Neural cell (in vitro differentiated cells): ENCODE measurements around the gene SLF2. TPM values are rescaled to one million over a fixed set of nuclear protein-coding genes. Genes with fewer than 3 reads are reported as not detected.
"Not testable (repeated sequence)": the region's sequence is repeated elsewhere in the genome, so short reads cannot be mapped to it uniquely, and the experiment has no call there.

ENCODE experiments used
- H2AFZ ChIP-seq: fragments of 200-600, 300-800 bp; sonication (generic), shearing (Covaris generic); 2 replicates; pipeline ENCODE4 v1.6.0; 2014; ENCODE audit warnings: low read depth, mild to moderate bottlenecking, antibody characterized with exemption, low read length, moderate library complexity
- H3F3A ChIP-seq: fragments of 200-600 bp; shearing (Covaris generic); 2 replicates; pipeline ENCODE4 v1.6.1; 2016; ENCODE audit warnings: mild to moderate bottlenecking, moderate library complexity, mixed read lengths, antibody characterized with exemption, low read length; ENCODE audit not compliant: insufficient read depth, poor library complexity, severe bottlenecking
- H3K27ac ChIP-seq: fragments of 200-600, 300-800 bp; sonication (generic), shearing (Covaris generic); 2 replicates; pipeline ENCODE4 v1.5.1; 2014; ENCODE audit warnings: mild to moderate bottlenecking, low read length, moderate library complexity
- H3K27me3 ChIP-seq: fragments of 300-800, 200-600 bp; sonication (generic), shearing (Covaris generic); 2 replicates; pipeline ENCODE4 v1.6.0; 2014; ENCODE audit warnings: mild to moderate bottlenecking, low read depth, low read length, moderate library complexity; ENCODE audit not compliant: insufficient read depth
- H3K36me3 ChIP-seq: fragments of 300-800, 200-600 bp; sonication (generic), shearing (Covaris generic); 2 replicates; pipeline ENCODE4 v1.5.1; 2014; ENCODE audit warnings: mild to moderate bottlenecking, antibody characterized with exemption, low read length, moderate library complexity; ENCODE audit not compliant: insufficient read depth
- H3K4me2 ChIP-seq: fragments of 300-800, 200-600 bp; sonication (generic), shearing (Covaris generic); 2 replicates; pipeline ENCODE4 v1.6.0; 2014; ENCODE audit warnings: mild to moderate bottlenecking, low read length
- H3K4me3 ChIP-seq: fragments of 300-800, 200-600 bp; sonication (generic), shearing (Covaris generic); 2 replicates; pipeline ENCODE4 v1.5.1; 2014; ENCODE audit warnings: mild to moderate bottlenecking, low read length, moderate library complexity
- H3K79me2 ChIP-seq: fragments of 200-600 bp; shearing (Covaris generic); replicated peaks from 2 replicates; pipeline ENCODE4 v1.6.0; 2014; ENCODE audit warnings: mild to moderate bottlenecking, low read length, moderate library complexity; ENCODE audit not compliant: insufficient read depth
- H3K9ac ChIP-seq: fragments of 300-800, 200-600 bp; sonication (generic), shearing (Covaris generic); 2 replicates; pipeline ENCODE4 v1.6.1; 2016; ENCODE audit warnings: mild to moderate bottlenecking, low read length, mixed read lengths
- H3K9me2 ChIP-seq: fragments of 200-600 bp; shearing (Covaris generic); 2 replicates; pipeline ENCODE4 v1.6.1; 2016; ENCODE audit warnings: mild to moderate bottlenecking, low read length, mixed read lengths; ENCODE audit not compliant: insufficient read depth
- H3K9me3 ChIP-seq: fragments of 200-600, 300-800 bp; sonication (generic), shearing (Covaris generic); 2 replicates; pipeline ENCODE4 v1.6.1; 2016; ENCODE audit warnings: mild to moderate bottlenecking, mixed run types, low read length, moderate library complexity, mixed read lengths
- H4K20me1 ChIP-seq: fragments of 200-600 bp; shearing (Covaris generic); 2 replicates; pipeline ENCODE4 v1.6.1; 2016; ENCODE audit warnings: mild to moderate bottlenecking, mixed run types; ENCODE audit not compliant: insufficient read depth
- EP300 ChIP-seq: fragments of 450-650 bp; conservative IDR thresholded peaks from 2 replicates; pipeline ENCODE4 v1.6.1; 2014; ENCODE audit warnings: antibody characterized with exemption, mild to moderate bottlenecking, moderate library complexity; ENCODE audit not compliant: poor library complexity, severe bottlenecking
- EZH2 ChIP-seq: fragments of 200-600, 300-800 bp; shearing (Covaris generic), sonication (generic); IDR thresholded peaks from 2 replicates; pipeline ENCODE4 v1.6.1; 2014; ENCODE audit warnings: antibody characterized with exemption, low read length, borderline replicate concordance, mild to moderate bottlenecking; ENCODE audit not compliant: insufficient read depth, poor library complexity, severe bottlenecking
- MXI1 ChIP-seq: fragments of 450-650 bp; conservative IDR thresholded peaks from 2 replicates; pipeline ENCODE4 v1.6.1; 2014; ENCODE audit warnings: antibody characterized with exemption, mild to moderate bottlenecking; ENCODE audit not compliant: poor library complexity, severe bottlenecking
- POLR2AphosphoS5 ChIP-seq: IDR thresholded peaks from 2 replicates; pipeline ENCODE4 v1.6.1; 2012
- RAD21 ChIP-seq: fragments of 450-650 bp; conservative IDR thresholded peaks from 2 replicates; pipeline ENCODE4 v1.6.1; 2014; ENCODE audit warnings: antibody characterized with exemption, mild to moderate bottlenecking, moderate library complexity
- SMC3 ChIP-seq: fragments of 450-650 bp; conservative IDR thresholded peaks from 2 replicates; pipeline ENCODE4 v1.6.1; 2014; ENCODE audit warnings: antibody characterized with exemption, mild to moderate bottlenecking, moderate library complexity; ENCODE audit not compliant: poor library complexity
- TAF1 ChIP-seq: IDR thresholded peaks from 2 replicates; pipeline ENCODE4 v1.6.1; 2012; ENCODE audit warnings: low read depth
- polyA plus RNA-seq: library from polyadenylated mRNA; depleted of rRNA; stranded (reverse); fragments of >200 nt; gene quantifications from 2 replicates; pipeline ENCODE4 v1.2.3, GENCODE V29; 2014
- TF ChIP-seq, protein P1 (sequence below): IDR thresholded peaks from 2 replicates; pipeline ENCODE4 v1.6.1; 2012; ENCODE audit warnings: borderline replicate concordance
- TF ChIP-seq, protein P2 (sequence below): fragments of 450-650 bp; IDR thresholded peaks from 2 replicates; pipeline ENCODE4 v1.5.1; 2014; ENCODE audit warnings: antibody characterized with exemption, mild to moderate bottlenecking, moderate library complexity; ENCODE audit not compliant: poor library complexity, severe bottlenecking

SLF2 gene
- polyA plus RNA-seq, 1 donor from 2014 or later, result 43.0 TPM

DNA sequence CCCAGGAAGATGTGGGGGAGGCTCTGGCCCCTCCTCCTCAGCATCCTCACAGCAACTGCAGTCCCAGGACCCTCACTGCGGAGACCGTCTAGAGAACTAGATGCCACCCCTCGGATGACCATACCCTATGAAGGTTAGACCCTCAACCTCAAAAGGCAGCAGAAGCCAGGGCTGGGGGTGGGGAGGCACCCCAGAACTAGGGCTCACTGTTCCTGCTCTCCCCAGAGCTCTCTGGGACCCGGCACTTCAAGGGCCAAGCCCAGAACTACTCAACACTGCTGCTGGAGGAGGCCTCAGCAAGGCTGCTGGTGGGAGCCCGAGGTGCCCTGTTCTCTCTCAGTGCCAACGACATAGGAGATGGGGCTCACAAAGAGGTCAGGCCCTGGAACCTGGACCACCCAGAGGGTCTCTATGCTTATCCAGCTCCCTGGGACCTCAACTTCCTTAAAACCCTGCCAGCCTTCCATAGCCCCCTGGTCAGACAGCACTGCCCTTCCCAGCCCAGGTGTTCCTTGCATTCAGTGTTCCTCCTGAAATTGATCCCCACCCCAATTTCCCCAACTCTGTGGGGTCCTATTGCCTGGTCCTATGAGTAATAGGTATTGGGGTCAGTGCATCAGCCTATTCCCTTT lies 60.3 kb downstream of the SLF2 start:
- no peaks in the 10 kb centered on the region for H3K27me3 ChIP-seq
- no peaks in the 10 kb centered on the region for H4K20me1 ChIP-seq
- H3K9ac ChIP-seq, result no peak overlapping the region
- H2AFZ ChIP-seq, result no peak overlapping the region
- no peak overlapping the region for H3K4me3 ChIP-seq
- no peaks in the 10 kb centered on the region for H3F3A ChIP-seq
- no peaks in the 10 kb centered on the region for H3K9me2 ChIP-seq
- no peaks in the 10 kb centered on the region for H3K79me2 ChIP-seq
- no peaks in the 10 kb centered on the region for H3K9me3 ChIP-seq
- H3K4me2 ChIP-seq, result no peak overlapping the region
- TF ChIP-seq, protein P1, sequence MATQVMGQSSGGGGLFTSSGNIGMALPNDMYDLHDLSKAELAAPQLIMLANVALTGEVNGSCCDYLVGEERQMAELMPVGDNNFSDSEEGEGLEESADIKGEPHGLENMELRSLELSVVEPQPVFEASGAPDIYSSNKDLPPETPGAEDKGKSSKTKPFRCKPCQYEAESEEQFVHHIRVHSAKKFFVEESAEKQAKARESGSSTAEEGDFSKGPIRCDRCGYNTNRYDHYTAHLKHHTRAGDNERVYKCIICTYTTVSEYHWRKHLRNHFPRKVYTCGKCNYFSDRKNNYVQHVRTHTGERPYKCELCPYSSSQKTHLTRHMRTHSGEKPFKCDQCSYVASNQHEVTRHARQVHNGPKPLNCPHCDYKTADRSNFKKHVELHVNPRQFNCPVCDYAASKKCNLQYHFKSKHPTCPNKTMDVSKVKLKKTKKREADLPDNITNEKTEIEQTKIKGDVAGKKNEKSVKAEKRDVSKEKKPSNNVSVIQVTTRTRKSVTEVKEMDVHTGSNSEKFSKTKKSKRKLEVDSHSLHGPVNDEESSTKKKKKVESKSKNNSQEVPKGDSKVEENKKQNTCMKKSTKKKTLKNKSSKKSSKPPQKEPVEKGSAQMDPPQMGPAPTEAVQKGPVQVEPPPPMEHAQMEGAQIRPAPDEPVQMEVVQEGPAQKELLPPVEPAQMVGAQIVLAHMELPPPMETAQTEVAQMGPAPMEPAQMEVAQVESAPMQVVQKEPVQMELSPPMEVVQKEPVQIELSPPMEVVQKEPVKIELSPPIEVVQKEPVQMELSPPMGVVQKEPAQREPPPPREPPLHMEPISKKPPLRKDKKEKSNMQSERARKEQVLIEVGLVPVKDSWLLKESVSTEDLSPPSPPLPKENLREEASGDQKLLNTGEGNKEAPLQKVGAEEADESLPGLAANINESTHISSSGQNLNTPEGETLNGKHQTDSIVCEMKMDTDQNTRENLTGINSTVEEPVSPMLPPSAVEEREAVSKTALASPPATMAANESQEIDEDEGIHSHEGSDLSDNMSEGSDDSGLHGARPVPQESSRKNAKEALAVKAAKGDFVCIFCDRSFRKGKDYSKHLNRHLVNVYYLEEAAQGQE, result no peak
- TF ChIP-seq EZH2 (no peak), MXI1 (no peak), RAD21 (no peak), SMC3 (no peak), TAF1 (no peak), EP300 (no peak), POLR2AphosphoS5 (no peak)
- TF ChIP-seq, protein P2, sequence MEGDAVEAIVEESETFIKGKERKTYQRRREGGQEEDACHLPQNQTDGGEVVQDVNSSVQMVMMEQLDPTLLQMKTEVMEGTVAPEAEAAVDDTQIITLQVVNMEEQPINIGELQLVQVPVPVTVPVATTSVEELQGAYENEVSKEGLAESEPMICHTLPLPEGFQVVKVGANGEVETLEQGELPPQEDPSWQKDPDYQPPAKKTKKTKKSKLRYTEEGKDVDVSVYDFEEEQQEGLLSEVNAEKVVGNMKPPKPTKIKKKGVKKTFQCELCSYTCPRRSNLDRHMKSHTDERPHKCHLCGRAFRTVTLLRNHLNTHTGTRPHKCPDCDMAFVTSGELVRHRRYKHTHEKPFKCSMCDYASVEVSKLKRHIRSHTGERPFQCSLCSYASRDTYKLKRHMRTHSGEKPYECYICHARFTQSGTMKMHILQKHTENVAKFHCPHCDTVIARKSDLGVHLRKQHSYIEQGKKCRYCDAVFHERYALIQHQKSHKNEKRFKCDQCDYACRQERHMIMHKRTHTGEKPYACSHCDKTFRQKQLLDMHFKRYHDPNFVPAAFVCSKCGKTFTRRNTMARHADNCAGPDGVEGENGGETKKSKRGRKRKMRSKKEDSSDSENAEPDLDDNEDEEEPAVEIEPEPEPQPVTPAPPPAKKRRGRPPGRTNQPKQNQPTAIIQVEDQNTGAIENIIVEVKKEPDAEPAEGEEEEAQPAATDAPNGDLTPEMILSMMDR, result no peak
- H3K27ac ChIP-seq, result no peak overlapping the region
- H3K36me3 ChIP-seq, result no peaks in the 10 kb centered on the region

DNA sequence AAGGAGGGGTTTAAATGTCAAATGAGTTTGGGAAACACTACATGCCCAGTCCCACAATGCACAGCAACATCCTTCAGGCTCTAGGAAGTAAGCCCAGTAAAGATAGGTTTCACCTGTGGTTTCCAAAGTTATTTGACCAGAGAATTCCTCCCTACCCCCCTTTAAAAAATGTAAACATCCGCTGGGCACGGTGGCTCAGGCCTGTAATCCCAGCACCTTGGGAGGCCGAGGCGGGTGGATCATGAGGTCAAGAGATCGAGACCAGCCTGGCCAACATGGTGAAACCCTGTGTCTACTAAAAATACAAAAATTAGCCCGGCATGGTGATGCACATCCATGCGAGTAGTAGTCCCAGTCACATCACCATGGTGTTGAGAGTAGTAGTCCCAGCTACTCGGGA lies 62.6 kb downstream of the SLF2 start:
- not testable (repeated sequence) for H3K9me3 ChIP-seq, H2AFZ ChIP-seq, H3K4me2 ChIP-seq, H3K27me3 ChIP-seq, H3F3A ChIP-seq, H3K36me3 ChIP-seq, H4K20me1 ChIP-seq, H3K9ac ChIP-seq, H3K9me2 ChIP-seq, H3K79me2 ChIP-seq, H3K27ac ChIP-seq, H3K4me3 ChIP-seq

DNA sequence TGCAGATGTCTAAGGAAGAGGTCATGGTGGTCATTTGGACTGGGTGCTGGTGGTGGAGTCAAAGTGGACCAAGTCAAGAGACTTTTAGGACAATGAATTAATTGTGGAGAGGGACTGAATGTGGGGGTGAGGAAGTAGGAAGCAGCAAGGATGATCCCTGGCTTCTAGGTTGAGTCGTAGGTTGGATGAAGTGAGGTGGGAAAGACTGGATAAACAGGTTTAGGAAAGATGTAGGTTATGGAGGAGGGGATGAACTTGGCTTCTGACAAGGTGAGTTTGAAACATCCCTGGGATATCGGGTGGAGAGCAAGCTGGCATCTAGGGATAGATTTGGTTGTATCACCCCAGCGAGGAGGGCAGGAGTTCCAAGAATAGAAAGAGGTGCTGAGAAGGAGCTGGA lies 64.1 kb downstream of the SLF2 start:
- Histone ChIP-seq H3K27ac (no peak overlapping the region), H2AFZ (no peak overlapping the region), H3K4me2 (no peak overlapping the region), H4K20me1 (no peaks in the 10 kb centered on the region), H3F3A (no peaks in the 10 kb centered on the region), H3K9ac (no peak overlapping the region), H3K9me3 (no peaks in the 10 kb centered on the region), H3K79me2 (no peaks in the 10 kb centered on the region), H3K36me3 (no peaks in the 10 kb centered on the region), H3K27me3 (no peaks in the 10 kb centered on the region), H3K9me2 (no peaks in the 10 kb centered on the region), H3K4me3 (no peak overlapping the region)
- TF ChIP-seq TAF1, result no peak
- no peak for TF ChIP-seq EZH2
